Loucy (cell line): ENCODE data around the gene PNP.

Source experiments
- CTCF ChIP-seq: fragments of 200-600 bp; sonication (generic); conservative IDR thresholded peaks from 2 replicates; pipeline ENCODE4 v1.5.1; 2014; ENCODE audit warnings: mild to moderate bottlenecking, antibody characterized with exemption, low read length
- EZH2phosphoT487 ChIP-seq: fragments of 200-600 bp; IDR thresholded peaks from 2 replicates; pipeline ENCODE4 v1.6.1; 2018; ENCODE audit warnings: antibody characterized with exemption, mild to moderate bottlenecking, moderate library complexity, borderline replicate concordance

GRCh38 chr14:20461225-20462141 is 7.7 kb upstream of the PNP start, which contains the start of gene PIP4P1:
- no peak for TF ChIP-seq CTCF
- no peak for TF ChIP-seq EZH2phosphoT487
